ENCODE data around the gene JPH3.

JPH3 gene

GRCh38 chr16:87625241-87625797 is 23.0 kb downstream of the JPH3 start:
- CTCF ChIA-PET, result interaction anchor here (0.6 kb wide), 1 partner anchor 159 kb away, joined by 3 read pairs; no protein-coding TSS in a partner anchor

GRCh38 chr16:87626401-87626800 is 24.1 kb downstream of the JPH3 start:
- CTCF ChIA-PET, result interaction anchor here (0.6 kb wide), 1 partner anchor 797 kb away, joined by 3 read pairs; no protein-coding TSS in a partner anchor
- POLR2A ChIA-PET, result no interaction called here
- TF ChIP-seq BHLHE40 (IDR thresholded peaks at IDR 0.05; ENCODE audit: borderline replicate concordance) (no peak), NFRKB (IDR thresholded peaks at IDR 0.05) (no peak), SP1 (IDR thresholded peaks at IDR 0.05) (no peak), FOXA1 (IDR thresholded peaks at IDR 0.05) (no peak), HDGF (IDR thresholded peaks at IDR 0.05; ENCODE audit: borderline replicate concordance) (no peak), CTBP1 (IDR thresholded peaks at IDR 0.05; ENCODE audit: borderline replicate concordance) (no peak), FOXK2 (IDR thresholded peaks at IDR 0.05) (no peak), L3MBTL2 (conservative IDR thresholded peaks at IDR 0.05) (no peak), TARDBP (IDR thresholded peaks at IDR 0.05) (no peak), FOXM1 (IDR thresholded peaks at IDR 0.05; ENCODE audit: borderline replicate concordance) (no peak), ELF4 (IDR thresholded peaks at IDR 0.05) (no peak)
- DNase-seq (ENCODE audit: extremely low spot score), result no peak

More at GRCh38 chr16:87625241-87625797, 23.0 kb downstream of the JPH3 start:
- POLR2A ChIA-PET, result no interaction called here
- DNase-seq (ENCODE audit: extremely low spot score), result no peak
- TF ChIP-seq ZNF384 (IDR thresholded peaks at IDR 0.05) (no peak), ELF4 (IDR thresholded peaks at IDR 0.05) (no peak), SP1 (IDR thresholded peaks at IDR 0.05) (no peak), L3MBTL2 (conservative IDR thresholded peaks at IDR 0.05) (no peak), HDGF (IDR thresholded peaks at IDR 0.05; ENCODE audit: borderline replicate concordance) (no peak)

- CTCF ChIA-PET, result interaction anchor here (0.6 kb wide), 1 partner anchor 797 kb away, joined by 3 read pairs; no protein-coding TSS in a partner anchor
- no peak for DNase-seq (ENCODE audit: extremely low spot score)
- TF ChIP-seq NFRKB (IDR thresholded peaks at IDR 0.05), result no peak
- TF ChIP-seq FOXK2 (IDR thresholded peaks at IDR 0.05), result no peak
- TF ChIP-seq ARNT (IDR thresholded peaks at IDR 0.05), result no peak
- no peak for TF ChIP-seq SUZ12 (IDR thresholded peaks at IDR 0.05)
- no peak for TF ChIP-seq L3MBTL2 (conservative IDR thresholded peaks at IDR 0.05)
- no peak for TF ChIP-seq LEF1 (IDR thresholded peaks at IDR 0.05; ENCODE audit: borderline replicate concordance)
- POLR2A ChIA-PET, result no interaction called here
Observed at GRCh38 chr16:87626905-87627304, 24.6 kb downstream of the JPH3 start.

- CTCF ChIA-PET, result no interaction called here
- DNase-seq (ENCODE audit: extremely low spot score), result no peak
- TF ChIP-seq FOXM1 (IDR thresholded peaks at IDR 0.05; ENCODE audit: borderline replicate concordance) (no peak), PKNOX1 (IDR thresholded peaks at IDR 0.05) (no peak), FOXA1 (IDR thresholded peaks at IDR 0.05) (no peak), LEF1 (IDR thresholded peaks at IDR 0.05; ENCODE audit: borderline replicate concordance) (no peak), SP1 (IDR thresholded peaks at IDR 0.05) (no peak), SUZ12 (IDR thresholded peaks at IDR 0.05) (no peak), ARNT (IDR thresholded peaks at IDR 0.05) (no peak), ZNF384 (IDR thresholded peaks at IDR 0.05) (no peak), CTBP1 (IDR thresholded peaks at IDR 0.05; ENCODE audit: borderline replicate concordance) (no peak), HDGF (IDR thresholded peaks at IDR 0.05; ENCODE audit: borderline replicate concordance) (no peak), FOXK2 (IDR thresholded peaks at IDR 0.05) (no peak), ELF4 (IDR thresholded peaks at IDR 0.05) (no peak), NFRKB (IDR thresholded peaks at IDR 0.05) (no peak), BHLHE40 (IDR thresholded peaks at IDR 0.05; ENCODE audit: borderline replicate concordance) (no peak), TARDBP (IDR thresholded peaks at IDR 0.05) (no peak)
- POLR2A ChIA-PET, result no interaction called here
Observed at GRCh38 chr16:87627542-87628245, 25.4 kb downstream of the JPH3 start.

- ChIA-PET CTCF (no interaction called here), POLR2A (no interaction called here)
- DNase-seq (ENCODE audit: extremely low spot score), result no peak
- TF ChIP-seq FOXA1 (IDR thresholded peaks at IDR 0.05) (no peak), SP1 (IDR thresholded peaks at IDR 0.05) (no peak), PKNOX1 (IDR thresholded peaks at IDR 0.05) (no peak), ZNF384 (IDR thresholded peaks at IDR 0.05) (no peak), HDGF (IDR thresholded peaks at IDR 0.05; ENCODE audit: borderline replicate concordance) (no peak), TARDBP (IDR thresholded peaks at IDR 0.05) (no peak), NFRKB (IDR thresholded peaks at IDR 0.05) (no peak), BHLHE40 (IDR thresholded peaks at IDR 0.05; ENCODE audit: borderline replicate concordance) (no peak), SUZ12 (IDR thresholded peaks at IDR 0.05) (no peak), LEF1 (IDR thresholded peaks at IDR 0.05; ENCODE audit: borderline replicate concordance) (no peak), CTBP1 (IDR thresholded peaks at IDR 0.05; ENCODE audit: borderline replicate concordance) (no peak), ARNT (IDR thresholded peaks at IDR 0.05) (no peak)
Observed at GRCh38 chr16:87628246-87628923, 26.1 kb downstream of the JPH3 start.

- CTCF ChIA-PET, result no interaction called here
- TF ChIP-seq BHLHE40 (IDR thresholded peaks at IDR 0.05; ENCODE audit: borderline replicate concordance), result no peak
- TF ChIP-seq FOXA1 (IDR thresholded peaks at IDR 0.05), result no peak
- no peak for TF ChIP-seq SUZ12 (IDR thresholded peaks at IDR 0.05)
- TF ChIP-seq TARDBP (IDR thresholded peaks at IDR 0.05), result no peak
- no peak for TF ChIP-seq LEF1 (IDR thresholded peaks at IDR 0.05; ENCODE audit: borderline replicate concordance)
- no peak for TF ChIP-seq PKNOX1 (IDR thresholded peaks at IDR 0.05)
- TF ChIP-seq CTBP1 (IDR thresholded peaks at IDR 0.05; ENCODE audit: borderline replicate concordance), result no peak
- TF ChIP-seq ARNT (IDR thresholded peaks at IDR 0.05), result no peak
- no peak for TF ChIP-seq ZNF384 (IDR thresholded peaks at IDR 0.05)
- TF ChIP-seq SP1 (IDR thresholded peaks at IDR 0.05), result no peak
- TF ChIP-seq FOXM1 (IDR thresholded peaks at IDR 0.05; ENCODE audit: borderline replicate concordance), result no peak
- no peak for TF ChIP-seq ELF4 (IDR thresholded peaks at IDR 0.05)
- TF ChIP-seq NFRKB (IDR thresholded peaks at IDR 0.05), result no peak
- TF ChIP-seq HDGF (IDR thresholded peaks at IDR 0.05; ENCODE audit: borderline replicate concordance), result no peak
- TF ChIP-seq FOXK2 (IDR thresholded peaks at IDR 0.05), result no peak
- POLR2A ChIA-PET, result no interaction called here
- no peak for DNase-seq (ENCODE audit: extremely low spot score)
Observed at GRCh38 chr16:87628940-87629339, 26.6 kb downstream of the JPH3 start.

All from HEK293T (cell line).